Tibial artery (tissue), 4 donors: Measurements from ENCODE around the gene POLD1.

ENCODE experiments used
- DNase-seq, 2 donors: peaks; one replicate each; pipeline ENCODE4 v3.0.0-alpha.2; 2019
- H3K27ac ChIP-seq, 2 donors: fragments of 200-600 bp; sonication (generic) in 1 of 2; 1 replicate in 1 of 2; 2 replicates in 1 of 2; pipeline ENCODE4 v1.5.1; 2018 to 2019; ENCODE audit warnings: mild to moderate bottlenecking in 1 of 2
- H3K27me3 ChIP-seq, 2 donors: fragments of 200-600 bp; sonication (generic) in 1 of 2; one replicate each; pipeline versions ENCODE4 v1.5.1 to v1.6.0; 2016 to 2019
- H3K36me3 ChIP-seq, 3 donors: fragments of 200-600 bp; sonication (generic) in 2 of 3; one replicate each; pipeline ENCODE4 v1.5.1; 2016 to 2019; ENCODE audit warnings: mild to moderate bottlenecking in 2 of 3
- H3K4me1 ChIP-seq, 4 donors: fragments of 200-600 bp; sonication (generic) in 2 of 4; 1 replicate in 3 of 4; 2 replicates in 1 of 4; pipeline ENCODE4 v1.5.1; 2016 to 2019
- H3K4me3 ChIP-seq, 2 donors: fragments of 200-600 bp; sonication (generic) in 1 of 2; 1 replicate in 1 of 2; 2 replicates in 1 of 2; pipeline ENCODE4 v1.5.1; 2018 to 2019; ENCODE audit warnings: mild to moderate bottlenecking in 2 of 2
- H3K9me3 ChIP-seq, 3 donors: fragments of 200-600 bp; sonication (generic) in 1 of 3; one replicate each; pipeline ENCODE4 v1.5.1; 2016 to 2019
- intact Hi-C: fragments of 100-400 bp; cut with DNase I; formaldehyde crosslinking; loops from one replicate; pipeline ENCODE4 v1.15.0; 2023; ENCODE audit warnings: low total_unique reads
- TF ChIP-seq, protein P1 (sequence below), 2 experiments: fragments of 200-600 bp in 1 of 2; fragments of 450-650 bp in 1 of 2; IDR thresholded peaks; one replicate each; pipeline ENCODE4 v1.5.1; 2017 to 2019; ENCODE audit warnings: antibody characterized with exemption in 2 of 2, mild to moderate bottlenecking in 1 of 2, moderate library complexity in 1 of 2

The POLD1 gene

DNA sequence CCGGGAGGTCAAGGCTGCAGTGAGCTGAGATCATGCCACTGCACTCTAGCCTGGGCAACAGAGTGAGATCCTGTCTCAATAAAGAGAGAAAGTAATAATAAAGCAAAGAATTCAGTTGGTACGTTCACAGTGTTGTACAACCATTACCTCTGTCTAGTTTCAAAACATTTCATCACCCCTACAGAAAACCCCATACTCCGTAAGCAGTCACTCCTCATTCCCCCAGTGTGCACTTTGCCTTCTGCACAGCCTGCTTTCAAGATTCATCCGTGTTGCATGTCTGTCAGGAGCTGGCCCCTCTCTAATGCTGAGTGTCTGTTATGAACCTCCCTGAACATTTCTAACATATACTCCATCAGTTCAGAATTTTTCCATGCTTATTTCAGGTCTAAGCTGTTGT, 9.4 kb downstream of the POLD1 start:
- no peaks in the 10 kb centered on the region for H3K27me3 ChIP-seq
- H3K9me3 ChIP-seq = no peaks in the 10 kb centered on the region
- H3K4me1 ChIP-seq = no peaks in the 10 kb centered on the region
- H3K36me3 ChIP-seq = no peaks in the 10 kb centered on the region
- no peak for DNase-seq
- H3K27ac ChIP-seq = no peak overlapping the region
- intact Hi-C loops = no loop called here
- TF ChIP-seq, protein P1, sequence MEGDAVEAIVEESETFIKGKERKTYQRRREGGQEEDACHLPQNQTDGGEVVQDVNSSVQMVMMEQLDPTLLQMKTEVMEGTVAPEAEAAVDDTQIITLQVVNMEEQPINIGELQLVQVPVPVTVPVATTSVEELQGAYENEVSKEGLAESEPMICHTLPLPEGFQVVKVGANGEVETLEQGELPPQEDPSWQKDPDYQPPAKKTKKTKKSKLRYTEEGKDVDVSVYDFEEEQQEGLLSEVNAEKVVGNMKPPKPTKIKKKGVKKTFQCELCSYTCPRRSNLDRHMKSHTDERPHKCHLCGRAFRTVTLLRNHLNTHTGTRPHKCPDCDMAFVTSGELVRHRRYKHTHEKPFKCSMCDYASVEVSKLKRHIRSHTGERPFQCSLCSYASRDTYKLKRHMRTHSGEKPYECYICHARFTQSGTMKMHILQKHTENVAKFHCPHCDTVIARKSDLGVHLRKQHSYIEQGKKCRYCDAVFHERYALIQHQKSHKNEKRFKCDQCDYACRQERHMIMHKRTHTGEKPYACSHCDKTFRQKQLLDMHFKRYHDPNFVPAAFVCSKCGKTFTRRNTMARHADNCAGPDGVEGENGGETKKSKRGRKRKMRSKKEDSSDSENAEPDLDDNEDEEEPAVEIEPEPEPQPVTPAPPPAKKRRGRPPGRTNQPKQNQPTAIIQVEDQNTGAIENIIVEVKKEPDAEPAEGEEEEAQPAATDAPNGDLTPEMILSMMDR (IDR thresholded peaks at IDR 0.05) = no peak
- H3K4me3 ChIP-seq = no peak overlapping the region

DNA sequence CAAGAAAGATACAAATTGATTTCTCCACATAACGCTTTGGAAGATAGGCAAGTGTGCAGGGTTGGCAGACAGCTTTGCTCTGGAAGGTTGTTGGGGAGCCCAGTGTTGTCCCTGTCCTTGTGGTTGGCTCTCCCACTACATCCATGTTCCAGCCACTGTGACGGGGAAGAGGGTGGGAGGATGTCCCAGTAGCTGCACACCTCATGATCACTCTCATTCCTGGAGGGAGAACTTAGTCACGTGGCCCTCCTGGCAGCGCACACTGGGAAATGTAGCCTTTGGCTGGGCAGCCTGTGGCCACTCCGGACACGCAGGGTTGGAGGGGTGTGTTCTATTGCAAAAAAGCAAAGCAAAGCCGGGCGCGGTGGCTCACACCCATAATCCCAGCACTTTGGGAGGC, 9.9 kb downstream of the POLD1 start:
- TF ChIP-seq, protein P1 (IDR thresholded peaks at IDR 0.05) = no peak
- Histone ChIP-seq H3K9me3 (no peaks in the 10 kb centered on the region), H3K27ac (no peak overlapping the region), H3K4me1 (no peaks in the 10 kb centered on the region), H3K27me3 (no peaks in the 10 kb centered on the region), H3K4me3 (no peak overlapping the region), H3K36me3 (peaks cover 0 to 4% (median 0%) of the 10 kb centered on the region in 3 donors)
- DNase-seq = no peak
- intact Hi-C loops = no loop called here

DNA sequence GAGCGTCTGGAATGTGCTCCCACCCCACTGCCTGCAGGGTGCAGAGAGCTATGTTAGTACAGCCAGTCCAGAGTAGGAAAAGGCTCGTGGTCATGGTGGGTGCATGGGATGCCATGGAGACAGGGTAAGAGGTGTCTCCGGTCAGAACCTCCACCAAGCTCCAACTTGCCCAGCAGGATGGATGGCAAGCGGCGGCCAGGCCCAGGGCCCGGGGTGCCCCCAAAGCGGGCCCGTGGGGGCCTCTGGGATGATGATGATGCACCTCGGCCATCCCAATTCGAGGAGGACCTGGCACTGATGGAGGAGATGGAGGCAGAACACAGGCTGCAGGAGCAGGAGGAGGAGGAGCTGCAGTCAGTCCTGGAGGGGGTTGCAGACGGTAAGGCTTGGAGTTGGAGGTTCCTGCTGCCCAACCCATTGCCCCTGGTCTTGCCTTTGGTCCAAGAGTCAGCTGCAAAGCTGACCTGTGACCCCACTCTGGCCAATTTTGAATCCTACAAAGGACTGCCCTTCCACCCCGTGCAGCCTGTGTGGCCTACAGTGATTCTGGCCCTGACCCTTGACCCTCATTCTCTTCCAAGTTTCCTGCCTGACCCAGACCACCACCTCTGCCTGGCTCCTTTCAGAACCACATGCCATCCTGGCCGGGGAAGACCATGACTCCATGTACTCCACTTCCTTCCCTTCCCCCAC, 14.7 kb downstream of the POLD1 start:
- Histone ChIP-seq H3K4me3 (no peak overlapping the region), H3K9me3 (no peaks in the 10 kb centered on the region), H3K36me3 (peaks cover 5 to 30% (median 17%) of the 10 kb centered on the region in 3 donors), H3K27ac (no peak overlapping the region), H3K27me3 (no peaks in the 10 kb centered on the region), H3K4me1 (no peaks in the 10 kb centered on the region)
- DNase-seq = no peak
- intact Hi-C loops = no loop called here
- TF ChIP-seq, protein P1 (IDR thresholded peaks at IDR 0.05) = no peak

DNA sequence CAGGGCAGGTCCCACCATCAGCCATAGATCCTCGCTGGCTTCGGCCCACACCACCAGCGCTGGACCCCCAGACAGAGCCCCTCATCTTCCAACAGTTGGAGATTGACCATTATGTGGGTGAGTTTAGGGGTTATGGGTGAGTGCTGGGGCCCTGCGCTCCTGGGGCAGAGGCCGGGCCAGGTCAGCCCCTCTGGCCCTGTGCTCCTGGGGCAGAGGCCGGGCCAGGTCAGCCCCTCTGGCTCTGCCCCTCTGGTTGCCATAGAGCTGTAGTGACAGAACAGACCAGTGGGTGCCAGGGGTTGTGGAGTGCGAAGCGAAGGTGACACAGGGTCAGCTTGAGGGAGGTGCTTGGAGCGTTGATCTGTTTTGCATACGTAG, 15.2 kb downstream of the POLD1 start:
- Histone ChIP-seq H3K4me3 (no peak overlapping the region), H3K27me3 (no peaks in the 10 kb centered on the region), H3K27ac (no peak overlapping the region), H3K9me3 (no peaks in the 10 kb centered on the region), H3K4me1 (no peaks in the 10 kb centered on the region), H3K36me3 (peaks cover 7 to 35% (median 17%) of the 10 kb centered on the region in 3 donors)
- intact Hi-C loops = no loop called here
- TF ChIP-seq, protein P1 (IDR thresholded peaks at IDR 0.05) = no peak
- no peak for DNase-seq

DNA sequence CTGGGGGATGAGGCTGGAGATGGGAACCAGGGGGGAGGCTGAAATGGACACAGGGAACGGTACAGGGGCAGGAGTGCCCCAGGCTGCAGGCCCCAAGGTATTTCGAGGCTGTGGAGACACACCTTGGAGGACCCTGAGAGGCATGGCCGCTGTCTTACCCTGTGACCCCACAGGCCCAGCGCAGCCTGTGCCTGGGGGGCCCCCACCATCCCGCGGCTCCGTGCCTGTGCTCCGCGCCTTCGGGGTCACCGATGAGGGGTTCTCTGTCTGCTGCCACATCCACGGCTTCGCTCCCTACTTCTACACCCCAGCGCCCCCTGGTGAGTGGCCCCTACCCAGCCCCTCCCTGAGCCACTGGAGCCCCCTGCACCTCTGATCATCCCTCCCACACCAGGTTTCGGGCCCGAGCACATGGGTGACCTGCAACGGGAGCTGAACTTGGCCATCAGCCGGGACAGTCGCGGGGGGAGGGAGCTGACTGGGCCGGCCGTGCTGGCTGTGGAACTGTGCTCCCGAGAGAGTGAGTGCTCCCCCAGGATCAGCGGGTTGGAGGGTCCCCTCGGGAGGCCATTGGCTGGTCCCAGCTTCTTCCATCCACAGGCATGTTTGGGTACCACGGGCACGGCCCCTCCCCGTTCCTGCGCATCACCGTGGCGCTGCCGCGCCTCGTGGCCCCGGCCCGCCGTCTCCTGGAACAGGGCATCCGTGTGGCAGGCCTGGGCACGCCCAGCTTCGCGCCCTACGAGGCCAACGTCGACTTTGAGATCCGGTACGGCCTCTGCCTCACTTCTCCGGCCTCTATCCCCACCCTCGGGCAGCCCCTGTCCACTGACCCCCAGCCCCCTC, 17.7 kb downstream of the POLD1 start:
- Histone ChIP-seq H3K9me3 (no peaks in the 10 kb centered on the region), H3K4me3 (no peak overlapping the region), H3K27ac (no peak overlapping the region), H3K27me3 (no peaks in the 10 kb centered on the region), H3K36me3 (peaks cover 7 to 45% (median 20%) of the 10 kb centered on the region in 3 donors), H3K4me1 (no peaks in the 10 kb centered on the region)
- TF ChIP-seq, protein P1 (IDR thresholded peaks at IDR 0.05) = no peak
- no peak for DNase-seq
- intact Hi-C loops = no loop called here
